Chondrocyte (in vitro differentiated cells): ENCODE results near the gene SETD7. TPM values are rescaled to one million over a fixed set of nuclear protein-coding genes. Genes with fewer than 3 reads are reported as not detected.
A peak's percentile ranks its signal among the peaks of the same experiment; 100 is the strongest.

Experiments
- DNase-seq: peaks from one replicate; pipeline ENCODE4 v3.0.0; 2021; ENCODE audit warnings: mixed read lengths, low spot score
- H3K27ac Mint-ChIP-seq: one replicate; pipeline ENCODE4 v1.8.0; 2021; ENCODE audit warnings: mild to moderate bottlenecking, moderate library complexity, mixed read lengths; ENCODE audit not compliant: unreplicated experiment
- H3K27me3 Mint-ChIP-seq: 2 replicates; pipeline ENCODE4 v1.8.0; 2021; ENCODE audit warnings: low read depth, mixed read lengths
- H3K36me3 Mint-ChIP-seq: 2 replicates; pipeline ENCODE4 v1.8.0; 2021; ENCODE audit warnings: low read depth, mixed read lengths
- H3K4me1 Mint-ChIP-seq: 2 replicates; pipeline ENCODE4 v1.8.0; 2021; ENCODE audit warnings: low read depth, mild to moderate bottlenecking, mixed read lengths
- H3K4me3 Mint-ChIP-seq: one replicate; pipeline ENCODE4 v1.8.0; 2021; ENCODE audit warnings: mild to moderate bottlenecking, moderate library complexity, mixed read lengths; ENCODE audit not compliant: unreplicated experiment
- H3K9me3 Mint-ChIP-seq: 2 replicates; pipeline ENCODE4 v1.8.0; 2021; ENCODE audit warnings: low read depth, mixed read lengths
- total RNA-seq: library from RNA; stranded (reverse); gene quantifications from 3 replicates; pipeline ENCODE4 v1.2.1, GENCODE V29; 2021
- TF ChIP-seq, protein P1 (sequence below): fragments of 200-600 bp; sonication (generic); IDR thresholded peaks from 2 replicates; pipeline ENCODE4 v1.5.0; 2021; ENCODE audit warnings: antibody characterized with exemption, mild to moderate bottlenecking, moderate library complexity

Gene SETD7
- total RNA-seq, 1 donor from 2014 or later = 56.3 TPM

DNA sequence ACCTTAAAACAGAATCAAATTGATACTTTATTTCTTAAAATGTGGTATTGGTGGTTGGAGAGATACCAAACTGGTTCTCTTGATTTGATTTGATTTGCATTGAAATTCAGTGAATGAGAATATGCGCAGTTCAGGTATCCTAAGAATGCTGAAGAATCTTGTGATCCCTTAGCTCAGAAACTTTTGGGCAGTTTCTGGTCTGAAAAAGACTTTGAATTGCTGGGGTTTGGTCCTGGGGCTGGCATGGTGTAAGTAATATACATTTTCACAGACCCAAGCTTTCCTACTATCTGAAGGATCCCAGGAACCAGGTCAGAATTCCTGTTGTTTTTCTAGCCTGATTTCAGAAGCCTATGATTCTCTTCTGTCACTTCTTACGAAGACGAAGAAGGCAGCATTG lies 95.5 kb downstream of the SETD7 start:
- DNase-seq = no peak
- Mint-ChIP-seq H3K36me3 (no peaks in the 10 kb centered on the region), H3K27ac (peak overlapping the region; percentile 74)

DNA sequence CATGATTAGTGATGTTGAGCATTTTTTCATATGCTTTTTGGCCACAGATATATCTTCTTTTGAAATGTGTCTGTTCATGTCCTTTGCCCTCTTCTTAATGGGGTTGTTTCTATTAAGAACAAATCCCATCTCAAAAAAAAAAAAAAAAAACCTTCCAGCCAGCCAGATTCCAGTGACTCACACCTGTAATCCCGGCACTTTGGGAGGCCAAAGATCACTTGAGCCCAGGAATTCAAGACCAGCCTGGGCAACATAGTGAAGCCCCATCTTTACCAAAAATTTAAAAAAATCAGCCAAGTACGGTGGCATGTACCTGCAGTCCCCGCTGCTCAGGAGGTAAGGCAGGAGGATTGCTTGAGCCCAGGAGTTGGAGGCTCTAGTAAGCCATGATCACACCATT lies 97.0 kb downstream of the SETD7 start:
- TF ChIP-seq, protein P1, sequence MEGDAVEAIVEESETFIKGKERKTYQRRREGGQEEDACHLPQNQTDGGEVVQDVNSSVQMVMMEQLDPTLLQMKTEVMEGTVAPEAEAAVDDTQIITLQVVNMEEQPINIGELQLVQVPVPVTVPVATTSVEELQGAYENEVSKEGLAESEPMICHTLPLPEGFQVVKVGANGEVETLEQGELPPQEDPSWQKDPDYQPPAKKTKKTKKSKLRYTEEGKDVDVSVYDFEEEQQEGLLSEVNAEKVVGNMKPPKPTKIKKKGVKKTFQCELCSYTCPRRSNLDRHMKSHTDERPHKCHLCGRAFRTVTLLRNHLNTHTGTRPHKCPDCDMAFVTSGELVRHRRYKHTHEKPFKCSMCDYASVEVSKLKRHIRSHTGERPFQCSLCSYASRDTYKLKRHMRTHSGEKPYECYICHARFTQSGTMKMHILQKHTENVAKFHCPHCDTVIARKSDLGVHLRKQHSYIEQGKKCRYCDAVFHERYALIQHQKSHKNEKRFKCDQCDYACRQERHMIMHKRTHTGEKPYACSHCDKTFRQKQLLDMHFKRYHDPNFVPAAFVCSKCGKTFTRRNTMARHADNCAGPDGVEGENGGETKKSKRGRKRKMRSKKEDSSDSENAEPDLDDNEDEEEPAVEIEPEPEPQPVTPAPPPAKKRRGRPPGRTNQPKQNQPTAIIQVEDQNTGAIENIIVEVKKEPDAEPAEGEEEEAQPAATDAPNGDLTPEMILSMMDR = no peak
- H3K4me3 Mint-ChIP-seq = no peak overlapping the region
- no peaks in the 10 kb centered on the region for H3K9me3 Mint-ChIP-seq
- H3K36me3 Mint-ChIP-seq = no peaks in the 10 kb centered on the region
- DNase-seq = no peak
- no peaks in the 10 kb centered on the region for H3K27me3 Mint-ChIP-seq
- peaks cover 71% of the 10 kb centered on the region for H3K4me1 Mint-ChIP-seq
- H3K27ac Mint-ChIP-seq = peak overlapping the region; percentile 49

More for the DNA sequence above, 95.5 kb downstream of the SETD7 start:
- no peaks in the 10 kb centered on the region for H3K27me3 Mint-ChIP-seq
- no peaks in the 10 kb centered on the region for H3K9me3 Mint-ChIP-seq
- no peak overlapping the region for H3K4me3 Mint-ChIP-seq
- H3K4me1 Mint-ChIP-seq = peaks cover 64% of the 10 kb centered on the region
- TF ChIP-seq, protein P1 = no peak

DNA sequence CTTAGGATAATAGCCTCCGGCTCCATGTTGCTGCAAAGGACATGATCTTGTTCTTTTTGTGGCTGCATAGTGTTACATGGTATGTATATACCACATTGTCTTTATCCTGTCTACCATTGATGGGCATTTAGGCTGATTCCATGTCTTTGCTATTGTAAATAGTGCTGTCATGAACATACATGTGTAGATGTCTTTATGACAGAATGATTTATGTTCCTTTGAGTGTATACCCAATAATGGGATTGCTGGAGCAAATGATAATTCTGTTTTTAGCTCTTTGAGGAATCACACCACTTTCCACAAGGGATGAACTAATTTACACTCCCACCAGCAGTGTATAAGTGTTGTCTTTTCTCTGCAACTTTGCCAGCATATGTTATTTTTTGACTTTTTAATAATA lies 97.5 kb downstream of the SETD7 start:
- Mint-ChIP-seq H3K27me3 (no peaks in the 10 kb centered on the region), H3K9me3 (no peaks in the 10 kb centered on the region), H3K4me3 (no peak overlapping the region), H3K4me1 (peaks cover 67% of the 10 kb centered on the region), H3K36me3 (no peaks in the 10 kb centered on the region), H3K27ac (peak overlapping the region; percentile 52)
- no peak for DNase-seq
- TF ChIP-seq, protein P1 = no peak

DNA sequence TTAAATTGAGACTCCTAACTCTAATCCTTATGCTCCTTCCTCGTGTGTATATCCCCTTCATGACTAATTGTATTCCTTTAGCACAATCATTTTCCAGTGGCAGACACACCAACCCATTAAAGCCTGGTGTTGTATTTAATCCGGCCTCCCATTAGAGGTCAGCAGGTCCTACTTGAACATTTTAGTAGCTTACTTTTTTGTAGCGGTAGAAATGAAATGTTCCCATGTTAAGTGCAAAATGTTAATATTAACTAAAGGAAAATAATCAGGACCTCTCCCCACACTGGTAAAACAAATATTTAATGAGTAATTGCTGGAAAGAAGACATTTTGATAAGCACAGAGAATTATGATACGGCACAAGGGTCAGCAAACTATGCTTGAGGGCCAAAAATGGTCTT lies 98.7 kb downstream of the SETD7 start:
- H3K36me3 Mint-ChIP-seq = no peaks in the 10 kb centered on the region
- H3K4me1 Mint-ChIP-seq = peaks cover 70% of the 10 kb centered on the region
- H3K4me3 Mint-ChIP-seq = no peak overlapping the region
- no peaks in the 10 kb centered on the region for H3K9me3 Mint-ChIP-seq
- H3K27me3 Mint-ChIP-seq = no peaks in the 10 kb centered on the region
- TF ChIP-seq, protein P1 = no peak
- H3K27ac Mint-ChIP-seq = peak overlapping the region; percentile 71
- no peak for DNase-seq

DNA sequence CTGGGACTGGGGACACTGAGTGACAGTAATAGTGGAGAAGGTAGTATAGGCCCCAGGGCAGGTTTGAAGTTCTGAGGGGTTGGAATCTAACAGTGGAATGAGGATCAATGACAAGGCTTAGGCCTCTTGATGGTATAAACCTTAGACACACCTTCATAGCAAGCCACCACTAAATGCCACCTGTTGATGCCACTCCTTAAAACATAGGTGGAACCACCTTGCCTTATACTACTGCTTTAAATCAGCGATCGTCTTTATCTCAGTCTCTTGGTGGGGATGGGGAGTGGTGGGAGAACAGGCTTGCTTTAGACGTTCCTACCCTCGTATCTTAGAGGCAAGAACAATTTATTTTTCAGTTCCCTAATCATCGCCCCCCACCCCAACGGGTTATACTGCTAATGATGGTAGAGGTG lies 100.9 kb downstream of the SETD7 start:
- TF ChIP-seq, protein P1 = no peak
- H3K27ac Mint-ChIP-seq = peak overlapping the region; percentile 13
- DNase-seq = no peak
- no peaks in the 10 kb centered on the region for H3K36me3 Mint-ChIP-seq
- peaks cover 67% of the 10 kb centered on the region for H3K4me1 Mint-ChIP-seq
- H3K9me3 Mint-ChIP-seq = no peaks in the 10 kb centered on the region
- H3K27me3 Mint-ChIP-seq = no peaks in the 10 kb centered on the region
- peak overlapping the region; percentile 97 for H3K4me3 Mint-ChIP-seq
